Trophoblast cell (in vitro differentiated cells and primary cell): ENCODE results near the gene SDK2.
"Not testable (repeated sequence)": the region's sequence is repeated elsewhere in the genome, so short reads cannot be mapped to it uniquely, and the experiment has no call there.

ENCODE experiments used
- DNase-seq, 2 donors: peaks; one replicate each; pipeline ENCODE4 v3.0.0-alpha.2; 2016
- H2AFZ ChIP-seq: 2 replicates; pipeline ENCODE4 v1.6.1; 2013; ENCODE audit warnings: low read length, moderate library complexity, mild to moderate bottlenecking; ENCODE audit not compliant: insufficient read depth, poor library complexity
- H2AK5ac ChIP-seq: 2 replicates; pipeline ENCODE4 v1.6.1; 2013; ENCODE audit warnings: mild to moderate bottlenecking, low read length
- H2BK120ac ChIP-seq: 2 replicates; pipeline ENCODE4 v1.6.1; 2013; ENCODE audit warnings: low read length, mild to moderate bottlenecking, moderate library complexity; ENCODE audit not compliant: insufficient read depth, poor library complexity
- H2BK12ac ChIP-seq: 2 replicates; pipeline ENCODE4 v1.6.1; 2013; ENCODE audit warnings: mild to moderate bottlenecking, low read length, moderate library complexity
- H2BK5ac ChIP-seq: 2 replicates; pipeline ENCODE4 v1.6.1; 2013; ENCODE audit warnings: low read length, low read depth, moderate library complexity, mild to moderate bottlenecking; ENCODE audit not compliant: poor library complexity
- H3K14ac ChIP-seq: 2 replicates; pipeline ENCODE4 v1.6.1; 2013; ENCODE audit warnings: mild to moderate bottlenecking, low read length
- H3K18ac ChIP-seq: 2 replicates; pipeline ENCODE4 v1.6.1; 2013; ENCODE audit warnings: mild to moderate bottlenecking, low read length
- H3K23ac ChIP-seq: 2 replicates; pipeline ENCODE4 v1.6.1; 2013; ENCODE audit warnings: low read length
- H3K27ac ChIP-seq: 2 replicates; pipeline ENCODE4 v1.5.1; 2013; ENCODE audit warnings: low read depth, mild to moderate bottlenecking, inconsistent platforms, low read length, moderate library complexity
- H3K27me3 ChIP-seq: 2 replicates; pipeline ENCODE4 v1.6.1; 2013; ENCODE audit warnings: inconsistent platforms, mild to moderate bottlenecking, low read length, moderate library complexity; ENCODE audit not compliant: insufficient read depth
- H3K36me3 ChIP-seq, 2 experiments: 1 replicate in 1 of 2; 2 replicates in 1 of 2; pipeline ENCODE4 v1.6.1; 2013; ENCODE audit warnings: low read length in 2 of 2, mild to moderate bottlenecking in 2 of 2, moderate library complexity in 1 of 2; ENCODE audit not compliant: insufficient read depth in 2 of 2, control insufficient read depth in 1 of 2
- H3K4ac ChIP-seq: 2 replicates; pipeline ENCODE4 v1.6.1; 2013; ENCODE audit warnings: low read depth, mild to moderate bottlenecking, low read length, moderate library complexity
- H3K4me1 ChIP-seq, 2 experiments: 1 replicate in 1 of 2; 2 replicates in 1 of 2; pipeline ENCODE4 v1.6.1; 2013; ENCODE audit warnings: low read length in 2 of 2, mild to moderate bottlenecking in 2 of 2, moderate library complexity in 1 of 2; ENCODE audit not compliant: insufficient read depth in 2 of 2, control insufficient read depth in 1 of 2
- H3K4me2 ChIP-seq: 2 replicates; pipeline ENCODE4 v1.6.1; 2013; ENCODE audit warnings: inconsistent platforms, mild to moderate bottlenecking, low read length, moderate library complexity
- H3K4me3 ChIP-seq: 2 replicates; pipeline ENCODE4 v1.5.1; 2013; ENCODE audit warnings: mild to moderate bottlenecking, low read depth, low read length, inconsistent platforms
- H3K79me1 ChIP-seq: one replicate; pipeline ENCODE4 v1.6.1; 2013; ENCODE audit warnings: low read length
- H3K79me2 ChIP-seq: 2 replicates; pipeline ENCODE4 v1.6.1; 2013; ENCODE audit warnings: low read length, mild to moderate bottlenecking; ENCODE audit not compliant: control insufficient read depth, insufficient read depth, poor library complexity
- H3K9ac ChIP-seq: 2 replicates; pipeline ENCODE4 v1.6.1; 2013; ENCODE audit warnings: mild to moderate bottlenecking, low read length
- H3K9me3 ChIP-seq: 2 replicates; pipeline ENCODE4 v1.6.1; 2013; ENCODE audit warnings: low read depth, mild to moderate bottlenecking, control low read depth, inconsistent platforms, low read length; ENCODE audit not compliant: insufficient read depth
- H4K12ac ChIP-seq: 2 replicates; pipeline ENCODE4 v1.6.1; 2013; ENCODE audit warnings: low read depth, mild to moderate bottlenecking, low read length, moderate library complexity
- H4K8ac ChIP-seq: 2 replicates; pipeline ENCODE4 v1.6.1; 2013; ENCODE audit warnings: low read depth, mild to moderate bottlenecking, low read length, moderate library complexity
- H4K91ac ChIP-seq: one replicate; pipeline ENCODE4 v1.6.1; 2013; ENCODE audit warnings: low read depth, mild to moderate bottlenecking, low read length, moderate library complexity
- WGBS: extraction: QIAGEN DNeasy Blood & Tissue Kit; methylation state at CpG from one replicate; pipeline ENCODE4 v1.1.7; 2013; ENCODE audit warnings: missing lambda C conversion rate; ENCODE audit not compliant: insufficient read length, insufficient coverage; ENCODE audit errors: extremely low coverage; 5-methylcytosine and 5-hydroxymethylcytosine counted together

The SDK2 gene

DNA sequence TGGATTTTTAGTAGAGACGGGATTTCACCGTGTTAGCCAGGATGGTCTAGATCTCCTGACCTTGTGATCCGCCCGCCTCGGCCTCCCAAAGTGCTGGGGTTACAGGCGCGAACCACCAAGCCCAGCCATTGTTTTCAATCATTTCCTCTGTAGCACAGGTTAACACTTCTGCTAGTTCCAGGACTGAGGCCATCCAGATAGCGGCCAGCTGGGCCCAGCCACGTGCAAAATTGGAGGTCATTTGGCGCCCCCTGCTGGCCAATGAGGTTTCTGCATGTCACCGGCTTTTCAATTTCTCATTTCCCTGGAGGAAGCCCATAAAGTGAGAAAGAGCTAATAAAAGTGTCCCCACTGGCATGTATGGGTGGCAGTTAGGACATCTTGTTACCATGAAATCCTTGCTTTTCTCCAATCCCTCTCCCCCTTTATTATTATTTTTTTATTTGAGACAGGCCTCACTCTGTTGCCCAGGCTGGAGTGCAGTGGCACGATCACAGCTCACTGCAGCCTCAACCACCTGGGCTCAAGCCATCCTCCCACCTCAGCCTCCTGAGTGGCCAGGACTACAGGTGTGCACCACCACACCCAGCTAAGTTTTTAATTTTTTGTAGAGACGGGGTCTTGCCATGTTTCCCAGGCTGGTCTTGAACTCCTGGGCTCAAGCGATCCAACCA lies 274.3 kb downstream of the SDK2 start:
- H2BK12ac ChIP-seq, H3K9me3 ChIP-seq, H2AK5ac ChIP-seq, H3K23ac ChIP-seq, H3K27me3 ChIP-seq, H4K91ac ChIP-seq, H4K8ac ChIP-seq, H3K36me3 ChIP-seq, H3K79me2 ChIP-seq, H3K27ac ChIP-seq, H3K4me2 ChIP-seq, H3K4me3 ChIP-seq, H4K12ac ChIP-seq, H2BK5ac ChIP-seq, H3K18ac ChIP-seq, H3K9ac ChIP-seq, H2BK120ac ChIP-seq, H3K14ac ChIP-seq, H3K4me1 ChIP-seq, H3K4ac ChIP-seq, H3K79me1 ChIP-seq, H2AFZ ChIP-seq: not testable (repeated sequence)
- WGBS: no CpG with 5 or more reads among the region's 14 CpGs
- peak; percentile 69 to 90 for DNase-seq

DNA sequence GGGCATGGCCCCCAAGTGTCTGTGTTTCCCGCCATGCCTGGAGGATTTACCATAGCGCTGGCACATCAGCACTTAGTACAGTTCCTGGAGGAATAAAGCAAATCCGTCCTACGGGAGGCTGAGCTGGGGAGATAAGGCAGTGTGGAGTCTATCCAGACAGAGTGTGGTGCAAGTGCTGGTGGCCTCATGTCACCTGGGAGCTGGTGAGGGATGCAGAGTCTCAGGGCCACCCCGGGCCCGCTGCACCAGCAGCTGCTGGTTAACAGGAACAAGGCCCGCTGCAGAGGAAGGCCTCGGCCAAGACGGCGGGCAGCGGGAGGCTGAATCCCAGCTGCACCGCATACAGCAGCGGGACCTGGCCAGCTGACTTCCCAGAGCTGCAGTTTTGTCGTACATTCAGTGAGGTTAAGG lies 275.1 kb downstream of the SDK2 start:
- Histone ChIP-seq H2BK5ac (no peak overlapping the region), H3K27me3 (no peaks in the 10 kb centered on the region), H3K4ac (no peak overlapping the region), H3K4me2 (no peak overlapping the region), H2AFZ (no peak overlapping the region), H3K4me1 (no peaks in the 10 kb centered on the region), H4K8ac (no peak overlapping the region), H3K79me2 (no peaks in the 10 kb centered on the region), H3K4me3 (no peak overlapping the region), H4K12ac (no peak overlapping the region), H3K9ac (no peak overlapping the region), H3K23ac (no peak overlapping the region), H3K9me3 (no peaks in the 10 kb centered on the region), H2BK12ac (no peak overlapping the region), H3K18ac (no peak overlapping the region), H3K36me3 (no peaks in the 10 kb centered on the region), H2BK120ac (no peak overlapping the region), H4K91ac (no peak overlapping the region), H3K14ac (no peak overlapping the region), H3K27ac (no peak overlapping the region), H3K79me1 (no peaks in the 10 kb centered on the region), H2AK5ac (no peak overlapping the region)
- no CpG with 5 or more reads among the region's 14 CpGs for WGBS
- no peak for DNase-seq

DNA sequence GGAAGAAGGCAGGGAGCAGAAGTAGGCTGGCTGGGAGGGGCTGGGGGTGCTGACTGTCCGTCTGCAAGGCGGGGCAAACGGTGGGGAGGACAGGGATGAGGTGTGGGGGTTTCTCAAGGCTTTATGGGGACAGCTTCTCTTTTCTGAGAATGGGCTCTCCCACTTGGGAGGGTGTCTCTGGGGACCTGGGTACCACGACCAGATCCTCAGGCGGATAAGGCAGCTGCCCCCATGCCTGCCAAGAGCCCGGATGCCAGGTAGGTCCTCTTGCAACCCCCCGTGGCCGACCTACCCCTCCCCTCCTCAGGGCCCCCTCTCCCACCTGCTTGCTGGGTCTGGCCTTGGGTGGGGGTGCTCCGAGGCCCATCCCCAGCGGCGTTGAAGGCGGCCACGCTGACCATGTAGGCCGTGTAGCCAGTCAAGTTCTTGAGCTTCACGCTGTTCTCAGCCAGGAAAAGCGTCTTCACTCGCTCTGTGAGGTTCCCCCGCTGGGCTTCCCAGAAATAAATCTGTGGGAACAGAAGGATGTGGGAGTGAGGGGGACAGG lies 276.1 kb downstream of the SDK2 start:
- no peak overlapping the region for H2BK5ac ChIP-seq
- H3K18ac ChIP-seq: no peak overlapping the region
- no peak overlapping the region for H3K23ac ChIP-seq
- H3K4me3 ChIP-seq: no peak overlapping the region
- H3K4me2 ChIP-seq: no peak overlapping the region
- H3K36me3 ChIP-seq: no peaks in the 10 kb centered on the region
- no peak overlapping the region for H2AK5ac ChIP-seq
- DNase-seq: no peak
- H3K4me1 ChIP-seq: no peaks in the 10 kb centered on the region
- no peak overlapping the region for H4K12ac ChIP-seq
- no peak overlapping the region for H3K27ac ChIP-seq
- H3K79me1 ChIP-seq: no peaks in the 10 kb centered on the region
- H2AFZ ChIP-seq: no peak overlapping the region
- H2BK120ac ChIP-seq: no peak overlapping the region
- H3K4ac ChIP-seq: no peak overlapping the region
- H3K14ac ChIP-seq: no peak overlapping the region
- H3K79me2 ChIP-seq: no peaks in the 10 kb centered on the region
- no peak overlapping the region for H2BK12ac ChIP-seq
- no peak overlapping the region for H4K91ac ChIP-seq
- H4K8ac ChIP-seq: no peak overlapping the region
- no peaks in the 10 kb centered on the region for H3K9me3 ChIP-seq
- no peak overlapping the region for H3K9ac ChIP-seq
- WGBS: no CpG with 5 or more reads among the region's 18 CpGs
- no peaks in the 10 kb centered on the region for H3K27me3 ChIP-seq

DNA sequence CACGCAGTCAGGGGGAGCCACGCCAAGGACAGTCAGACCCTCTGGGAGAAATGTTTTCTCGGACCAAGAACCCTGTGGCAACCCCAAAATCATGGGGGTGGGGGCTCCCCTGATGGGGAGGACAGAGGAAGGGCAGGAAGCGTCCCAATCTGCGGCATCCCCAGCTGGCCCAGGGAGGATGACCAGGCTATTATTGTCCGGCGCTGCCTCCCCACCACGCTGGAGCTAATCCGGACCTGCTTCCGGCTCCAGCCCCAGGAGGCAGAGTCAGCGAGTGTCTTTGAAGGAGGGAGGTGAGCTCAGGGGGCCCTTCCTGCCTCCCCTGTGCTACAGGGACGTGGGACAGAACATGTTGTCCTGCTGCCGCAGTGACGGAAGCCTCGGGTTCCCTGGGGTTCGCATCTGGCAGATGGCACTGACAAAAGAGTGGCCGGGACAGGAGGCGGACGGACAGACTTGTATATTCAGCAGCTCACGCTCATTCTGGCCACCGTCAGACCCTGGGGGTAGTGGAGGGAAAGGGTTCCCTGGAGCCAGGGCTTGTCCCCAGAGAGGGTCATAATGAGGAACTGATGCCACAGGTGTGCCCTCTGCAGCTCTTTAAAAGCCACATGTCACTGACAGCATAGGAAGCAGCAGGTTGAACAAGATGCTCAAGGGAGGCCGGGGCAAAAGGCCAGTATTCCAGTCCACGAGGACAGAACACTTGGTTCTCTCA lies 278.2 kb downstream of the SDK2 start:
- H3K4ac ChIP-seq: no peak overlapping the region
- H3K79me1 ChIP-seq: peaks cover 1% of the 10 kb centered on the region
- no peak overlapping the region for H3K9ac ChIP-seq
- H3K27ac ChIP-seq: no peak overlapping the region
- H3K4me2 ChIP-seq: no peak overlapping the region
- H2AK5ac ChIP-seq: no peak overlapping the region
- no peak overlapping the region for H4K8ac ChIP-seq
- no peaks in the 10 kb centered on the region for H3K27me3 ChIP-seq
- H3K36me3 ChIP-seq: no peaks in the 10 kb centered on the region
- no peak overlapping the region for H4K12ac ChIP-seq
- H3K4me1 ChIP-seq: peaks cover 3 to 7% of the 10 kb centered on the region in 2 experiments
- H2BK5ac ChIP-seq: no peak overlapping the region
- H2AFZ ChIP-seq: no peak overlapping the region
- H4K91ac ChIP-seq: no peak overlapping the region
- no peak for DNase-seq
- no peaks in the 10 kb centered on the region for H3K9me3 ChIP-seq
- no peaks in the 10 kb centered on the region for H3K79me2 ChIP-seq
- no peak overlapping the region for H3K14ac ChIP-seq
- H3K18ac ChIP-seq: no peak overlapping the region
- H3K4me3 ChIP-seq: no peak overlapping the region
- H2BK12ac ChIP-seq: peak overlapping the region; percentile 26
- no peak overlapping the region for H3K23ac ChIP-seq
- no peak overlapping the region for H2BK120ac ChIP-seq
- no CpG with 5 or more reads among the region's 23 CpGs for WGBS
